Transverse colon (tissue), 4 donors: ENCODE data around the gene KLF14. TPM values are rescaled to one million over a fixed set of nuclear protein-coding genes. Genes with fewer than 3 reads are reported as not detected.

Experiments used
- DNase-seq: peaks from one replicate; pipeline ENCODE4 v3.0.0-alpha.2; 2019
- H3K27ac ChIP-seq, 4 donors: fragments of 200-600 bp; sonication (generic); 2 replicates each; pipeline ENCODE4 v1.5.1; 2016 to 2018; ENCODE audit warnings: inconsistent platforms in 4 of 4
- H3K27me3 ChIP-seq: fragments of 200-600 bp; sonication (generic); 2 replicates; pipeline ENCODE4 v1.5.1; 2017; ENCODE audit warnings: inconsistent platforms
- H3K36me3 ChIP-seq, 4 donors: fragments of 200-600 bp; sonication (generic); 2 replicates each; pipeline ENCODE4 v1.5.1; 2017 to 2019; ENCODE audit warnings: inconsistent platforms in 4 of 4
- H3K4me1 ChIP-seq, 4 donors: fragments of 200-600 bp; sonication (generic); 2 replicates each; pipeline ENCODE4 v1.5.1; 2017 to 2020; ENCODE audit warnings: inconsistent platforms in 4 of 4
- H3K4me3 ChIP-seq, 4 donors: fragments of 200-600 bp; sonication (generic); 1 replicate in 1 of 4; 2 replicates in 3 of 4; pipeline versions ENCODE4 v1.5.1 to v1.6.1; 2017 to 2019; ENCODE audit warnings: inconsistent platforms in 4 of 4
- H3K9me3 ChIP-seq, 2 donors: fragments of 200-600 bp; sonication (generic); 2 replicates each; pipeline ENCODE4 v1.5.1; 2017 to 2019; ENCODE audit warnings: inconsistent platforms in 2 of 2
- CTCF ChIP-seq, 5 experiments: fragments of 200-600 bp in 3 of 5; fragments of 450-650 bp in 2 of 5; sonication (generic) in 3 of 5; IDR thresholded peaks; 1 replicate in 2 of 5; 2 replicates in 3 of 5; pipeline ENCODE4 v1.5.1; 2016 to 2017; ENCODE audit warnings: antibody characterized with exemption in 5 of 5, inconsistent platforms in 3 of 5, mild to moderate bottlenecking in 2 of 5, moderate library complexity in 1 of 5
- EP300 ChIP-seq: sonication (generic); formaldehyde crosslinking; IDR thresholded peaks from one replicate; pipeline ENCODE4 v1.6.1; 2017; ENCODE audit warnings: antibody characterized with exemption, low read depth
- POLR2A ChIP-seq: fragments of 450-650 bp; IDR thresholded peaks from one replicate; pipeline ENCODE4 v1.6.1; 2016; ENCODE audit warnings: antibody characterized with exemption, mild to moderate bottlenecking, moderate library complexity
- POLR2AphosphoS5 ChIP-seq, 3 donors: sonication (generic); formaldehyde crosslinking; IDR thresholded peaks; one replicate each; pipeline ENCODE4 v1.6.1; 2016; ENCODE audit warnings: antibody characterized with exemption in 3 of 3
- WGBS, 2 donors: methylation state at CpG; one replicate each; pipeline ENCODE4 v1.1.5; 2018; ENCODE audit warnings: low coverage in 1 of 2; 5-methylcytosine and 5-hydroxymethylcytosine counted together
- in situ Hi-C, 4 donors: fragments of 200-750 bp; cut with MboI; loops; one replicate each; pipeline versions ENCODE4 v1.15.0 to v1.15.1; 2017; ENCODE audit warnings: low sequenced_read_pairs in 3 of 4, low pct_ligation_motif_present in 1 of 4, low pct_unique_long_range_greater_than_20kb in 1 of 4
- intact Hi-C: fragments of 100-400 bp; cut with DNase I; formaldehyde crosslinking; loops from one replicate; pipeline ENCODE4 v1.15.1; 2023; ENCODE audit warnings: low total_unique reads
- total RNA-seq, 4 donors: library from RNA; depleted of rRNA; stranded (reverse); fragments of >200 nt; gene quantifications; one replicate each; pipeline ENCODE4 v1.1.0, GENCODE V29; 2016

KLF14 gene
- total RNA-seq, 4 donors from 2014 or later: 3.0 TPM; not detected in 3

- H3K27ac ChIP-seq: no peak overlapping the region
- no peak for TF ChIP-seq CTCF (IDR thresholded peaks at IDR 0.05)
- TF ChIP-seq EP300: no peak
- no peak for TF ChIP-seq POLR2AphosphoS5 (IDR thresholded peaks at IDR 0.05)
- no peak for TF ChIP-seq POLR2A
- WGBS, 2 donors: 80 to 88% methylated on average over 1 of the region's 1 CpG
- no peaks in the 10 kb centered on the region for H3K4me1 ChIP-seq
- H3K27me3 ChIP-seq: no peaks in the 10 kb centered on the region
- no peaks in the 10 kb centered on the region for H3K36me3 ChIP-seq
- H3K4me3 ChIP-seq: no peak overlapping the region
- in situ Hi-C loops (no loop called here), intact Hi-C loops (no loop called here)
- DNase-seq: no peak
- H3K9me3 ChIP-seq: no peaks in the 10 kb centered on the region
Observed at GRCh38 chr7:130689683-130690082, 44.3 kb downstream of the KLF14 start.

GRCh38 chr7:130683026-130683425, 51.0 kb downstream of the KLF14 start:
- no peak overlapping the region for H3K4me3 ChIP-seq
- no peaks in the 10 kb centered on the region for H3K27me3 ChIP-seq
- 95 to 98% methylated on average over 2 of the region's 2 CpGs for WGBS, 2 donors
- intact Hi-C loops (loop anchor here (2.0 kb wide), 1 partner anchor 68 kb away; no protein-coding TSS in a partner anchor), in situ Hi-C loops (no loop called here)
- TF ChIP-seq POLR2AphosphoS5 (IDR thresholded peaks at IDR 0.05) (no peak), POLR2A (no peak), EP300 (no peak), CTCF (IDR thresholded peaks at IDR 0.05) (no peak)
- no peak for DNase-seq
- H3K9me3 ChIP-seq: no peaks in the 10 kb centered on the region
- H3K36me3 ChIP-seq: no peaks in the 10 kb centered on the region
- H3K4me1 ChIP-seq: no peaks in the 10 kb centered on the region
- H3K27ac ChIP-seq: no peak overlapping the region

Other genes with a start within 250 kb of the KLF14 start
- 10 to 100 TPM in 3 of 4 donors, 1 to 10 TPM in 1; 4.0 to 49.0 (median 34.6) TPM for gene MEST, start 242.1 kb downstream of the KLF14 start, total RNA-seq
- gene COPG2, start 65.5 kb downstream of the KLF14 start, total RNA-seq: 10 to 100 TPM in 1 of 4 donors, 1 to 10 TPM in 3; 3.4 to 19.7 (median 7.4) TPM
- gene TSGA13, start 47.7 kb downstream of the KLF14 start, total RNA-seq: not detected